ENCODE data around the gene NCKIPSD. TPM values are rescaled to one million over a fixed set of nuclear protein-coding genes. Genes with fewer than 3 reads are reported as not detected.
A peak's percentile ranks its signal among the peaks of the same experiment; 100 is the strongest.

NCKIPSD gene
- total RNA-seq, 1 donor from 2014 or later, result 12.0 TPM

- DNase-seq (ENCODE audit: low spot score) (no peak), ATAC-seq (no peak)
These were observed 33.9 kb downstream of the NCKIPSD start for GRCh38 chr3:48651771-48652170.

DNA sequence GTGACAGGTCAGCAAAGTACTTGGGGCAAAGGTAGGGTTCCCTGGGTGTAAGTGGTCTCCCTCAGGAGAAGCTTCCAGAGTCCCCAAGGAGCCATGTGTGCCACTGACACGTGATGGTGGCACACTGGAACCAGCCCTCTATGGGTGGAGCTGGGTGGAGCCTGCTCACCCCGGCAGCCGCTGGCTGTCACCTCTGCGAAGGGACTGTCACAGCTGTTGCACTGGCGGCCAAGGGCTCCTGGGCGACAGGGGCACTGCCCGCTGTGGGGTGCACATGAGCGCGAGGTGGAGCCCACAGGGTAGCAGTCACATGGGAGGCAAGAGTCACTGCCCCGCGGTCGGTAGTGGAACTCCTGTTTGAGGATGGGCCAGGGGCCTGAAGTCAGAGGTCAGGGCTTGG, 35.0 kb downstream of the NCKIPSD start:
- no peak for DNase-seq (ENCODE audit: low spot score)
- ATAC-seq, result no peak

- DNase-seq (ENCODE audit: low spot score), result no peak
- ATAC-seq, result no peak
These were observed 37.4 kb downstream of the NCKIPSD start for GRCh38 chr3:48648188-48648850.

GRCh38 chr3:48647714-48648113, 38.0 kb downstream of the NCKIPSD start:
- ATAC-seq (no peak), DNase-seq (ENCODE audit: low spot score) (no peak)

DNA sequence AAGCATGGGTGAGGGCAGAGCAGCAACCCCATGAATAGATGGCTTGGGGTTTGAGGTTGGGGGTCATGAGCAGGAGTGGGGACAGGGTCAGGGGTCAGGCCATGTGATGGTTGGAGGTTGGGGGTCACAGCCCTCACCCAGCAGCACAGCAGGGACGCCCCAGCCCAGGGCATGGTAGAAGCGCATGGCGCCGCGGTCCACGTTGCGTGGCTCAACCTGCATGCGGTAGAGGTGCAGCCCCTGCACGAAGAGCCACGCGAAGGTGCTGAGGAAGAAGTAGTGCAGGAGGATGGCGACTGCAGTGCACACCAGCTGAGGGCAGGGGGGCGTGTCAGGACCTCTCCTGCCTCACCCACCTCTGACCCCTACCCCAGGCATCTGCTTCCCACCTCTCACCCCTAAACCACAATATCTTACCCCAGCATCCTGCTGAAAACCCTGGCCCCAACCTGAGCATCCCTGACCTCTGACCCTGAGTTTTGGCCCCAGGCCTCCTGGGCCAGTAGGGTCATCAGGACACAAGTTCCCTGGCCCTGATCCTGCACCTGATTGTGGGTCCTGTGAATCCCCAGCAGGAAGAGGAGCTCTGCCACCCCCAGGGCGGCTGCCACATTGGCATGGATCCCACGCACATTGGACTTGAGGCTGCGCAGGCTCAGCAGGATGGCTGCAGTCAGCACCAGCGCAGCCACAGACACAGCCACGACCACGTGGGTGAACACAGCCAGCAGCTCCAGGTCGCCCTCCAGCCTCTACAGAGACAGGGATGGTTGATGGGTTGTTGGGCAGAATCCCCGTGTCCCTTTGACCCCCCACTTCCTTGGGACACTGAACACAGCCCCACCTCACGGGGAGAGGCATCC, 40.6 kb downstream of the NCKIPSD start:
- ATAC-seq, result no peak
- DNase-seq (ENCODE audit: low spot score), result no peak

DNA sequence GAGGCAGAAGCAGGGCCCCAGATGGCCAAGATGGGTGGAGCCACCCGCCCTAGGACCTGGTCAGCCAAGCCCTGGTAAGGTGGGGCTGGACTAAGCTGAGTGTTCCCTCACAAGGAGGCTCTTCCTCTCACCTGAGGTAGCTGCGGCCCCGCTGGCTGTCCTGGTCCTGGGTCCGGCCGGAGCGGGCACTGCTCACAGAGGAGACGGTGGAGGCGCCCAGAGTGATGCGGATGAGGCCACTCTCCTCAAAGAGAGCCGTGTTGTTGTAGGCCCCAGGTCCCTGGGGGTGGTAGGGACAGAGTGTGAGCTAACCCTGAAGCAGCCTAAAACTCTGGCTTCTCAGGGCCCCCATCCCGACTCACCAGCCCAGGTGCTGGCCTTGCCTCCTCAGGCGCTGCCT, 43.1 kb downstream of the NCKIPSD start:
- ATAC-seq (no peak), DNase-seq (ENCODE audit: low spot score) (no peak)

- peak; percentile 20 for ATAC-seq
These were observed 44.3 kb downstream of the NCKIPSD start for GRCh38 chr3:48641396-48641795.

DNA sequence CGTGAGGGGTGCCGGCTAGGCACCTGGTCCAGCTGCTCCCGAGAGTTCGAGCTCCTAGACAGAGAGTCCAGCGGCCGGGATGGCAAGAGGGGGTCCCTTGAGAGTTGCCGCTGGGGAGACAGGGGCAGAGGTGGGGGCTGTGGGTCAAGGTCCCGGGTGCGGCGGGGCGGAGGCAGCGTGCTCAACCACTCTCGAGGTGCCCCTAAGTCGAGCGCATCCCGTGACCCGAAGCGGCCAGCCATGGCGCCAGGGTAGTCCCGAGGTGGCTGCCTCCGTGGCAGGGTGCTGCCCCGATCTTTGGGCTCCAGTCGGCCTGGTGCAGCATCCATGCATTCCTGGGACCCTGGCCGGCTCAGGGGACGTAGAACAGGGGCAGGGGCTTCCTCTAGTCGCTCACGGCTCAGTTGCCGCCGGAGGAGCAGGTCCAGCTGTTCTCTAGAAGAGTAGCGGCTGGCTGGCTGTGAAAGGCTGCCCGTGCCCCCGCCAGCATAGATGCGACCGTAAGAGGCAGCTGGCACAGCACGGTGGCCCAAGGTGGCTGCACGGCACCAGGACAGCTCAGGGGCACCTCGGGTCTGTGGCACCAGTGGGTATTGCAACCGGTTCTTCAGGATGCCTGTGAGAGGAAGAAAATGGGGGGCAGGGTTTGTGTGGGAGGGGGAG, 45.6 kb downstream of the NCKIPSD start:
- ATAC-seq (no peak), DNase-seq (ENCODE audit: low spot score) (no peak)

More at GRCh38 chr3:48641396-48641795, 44.3 kb downstream of the NCKIPSD start:
- no peak for DNase-seq (ENCODE audit: low spot score)

DNA sequence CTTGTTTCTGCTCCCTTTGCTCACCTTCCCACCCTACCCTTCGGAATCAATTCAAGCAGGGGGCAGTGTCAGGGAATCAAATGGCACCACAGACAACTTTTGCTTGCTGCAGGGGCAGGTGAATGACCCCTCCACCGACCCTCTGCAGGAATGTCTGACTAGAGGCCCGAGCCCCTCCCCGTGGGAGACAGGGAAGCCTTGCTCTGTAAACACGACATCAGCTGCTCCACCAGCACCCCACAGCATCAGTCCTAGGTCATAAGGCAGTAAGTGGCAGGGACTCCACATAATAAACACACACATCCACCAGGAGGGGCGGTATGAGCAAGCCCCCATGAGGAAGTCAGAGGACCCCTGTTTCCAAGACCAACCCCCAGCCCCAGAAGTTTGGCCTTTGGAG, 48.4 kb downstream of the NCKIPSD start:
- DNase-seq (ENCODE audit: low spot score) (no peak), ATAC-seq (no peak)

GRCh38 chr3:48636149-48636655, 49.5 kb downstream of the NCKIPSD start:
- no peak for DNase-seq (ENCODE audit: low spot score)
- no peak for ATAC-seq

- ATAC-seq, result peak; percentile 95
These were observed 50.3 kb downstream of the NCKIPSD start, which contains the start of gene SLC26A6 for GRCh38 chr3:48635222-48636021. TSS of gene SLC26A6 (minus strand) at chr3:48635461. CDS start at chr3:48635393, 68 bp downstream.

DNA sequence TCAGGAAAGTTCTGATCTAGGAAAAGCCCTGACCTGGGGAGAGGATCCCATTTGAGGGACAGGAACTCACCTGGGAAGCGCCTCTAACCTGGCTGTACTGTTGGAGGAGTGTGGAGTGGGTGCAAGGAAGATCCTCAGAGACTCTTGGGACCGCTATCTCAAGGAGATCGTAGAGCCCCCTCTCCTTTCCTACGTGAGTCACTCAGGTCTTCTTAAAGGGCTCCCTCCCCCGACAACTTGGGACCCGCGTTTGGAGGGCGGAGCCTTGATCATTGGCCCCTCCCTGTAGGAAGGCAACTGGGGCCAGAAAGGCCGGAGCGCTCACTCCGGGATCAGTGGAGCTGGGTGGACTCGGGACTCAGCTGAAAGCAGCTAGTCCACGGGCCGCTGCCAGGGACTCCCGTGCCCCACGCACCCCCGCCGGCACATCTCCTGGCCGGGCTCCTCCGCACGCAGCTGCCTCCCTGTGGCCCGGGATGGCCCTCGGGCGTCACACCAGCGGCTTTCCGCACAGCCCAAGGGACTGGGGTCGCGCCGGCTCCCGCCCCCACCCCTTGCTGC, 51.0 kb downstream of the NCKIPSD start:
- DNase-seq (ENCODE audit: low spot score) (peak; percentile 71), ATAC-seq (peak; percentile 75)

More at GRCh38 chr3:48635222-48636021, 50.3 kb downstream of the NCKIPSD start, which contains the start of gene SLC26A6:
- peak; percentile 98 for DNase-seq (ENCODE audit: low spot score)

- no peak for ATAC-seq
- DNase-seq (ENCODE audit: low spot score), result no peak
These were observed 52.0 kb downstream of the NCKIPSD start for GRCh38 chr3:48633743-48634142.

GRCh38 chr3:48633256-48633655, 52.5 kb downstream of the NCKIPSD start:
- ATAC-seq (no peak), DNase-seq (ENCODE audit: low spot score) (no peak)

DNA sequence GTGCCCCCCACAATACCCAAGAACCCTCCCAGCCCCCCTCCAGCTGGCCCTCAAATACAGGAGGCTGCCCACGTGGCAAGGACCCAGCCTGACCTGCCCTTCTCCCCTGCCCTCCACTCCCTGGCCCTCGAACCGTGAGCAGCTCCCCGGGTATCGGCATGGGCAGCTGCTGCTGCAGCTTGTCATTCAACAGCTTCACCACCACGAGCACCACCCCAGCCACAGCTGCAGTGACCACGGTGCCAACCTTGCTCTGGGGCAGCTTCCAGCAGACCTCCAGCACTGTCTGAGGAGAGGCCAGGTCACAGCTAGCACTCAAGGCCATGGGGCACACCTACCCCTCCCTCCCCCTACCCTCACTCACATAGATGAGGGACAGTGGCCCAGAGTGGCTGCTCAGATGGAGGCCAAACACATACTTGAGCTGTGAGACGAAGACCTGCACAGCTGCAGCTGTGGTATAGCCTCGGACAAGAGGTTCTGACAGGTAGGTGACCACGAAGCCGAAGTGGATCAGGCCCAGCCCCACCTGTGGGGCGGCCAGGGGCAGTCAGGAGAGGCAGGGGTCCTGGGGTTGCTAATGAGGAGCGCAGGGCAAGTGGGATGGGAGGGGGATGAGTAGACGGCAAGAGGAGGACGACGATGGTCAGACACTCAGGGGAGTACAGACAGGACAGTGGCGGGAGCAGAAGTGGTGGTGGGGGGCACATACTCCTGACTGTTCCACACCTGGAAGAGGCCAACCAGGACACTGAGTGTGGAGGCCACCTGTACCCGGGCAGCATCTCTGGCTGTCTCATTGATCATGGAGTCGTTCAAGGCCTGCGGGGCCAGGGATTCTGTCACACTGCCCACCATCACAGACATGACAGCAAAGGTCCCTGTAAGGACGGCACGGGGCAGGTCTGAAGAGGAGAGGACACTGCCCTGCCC, 53.9 kb downstream of the NCKIPSD start:
- DNase-seq (ENCODE audit: low spot score) (no peak), ATAC-seq (no peak)

GRCh38 chr3:48630833-48631232, 54.9 kb downstream of the NCKIPSD start:
- ATAC-seq (no peak), DNase-seq (ENCODE audit: low spot score) (no peak)

- DNase-seq (ENCODE audit: low spot score), result no peak
- no peak for ATAC-seq
These were observed 55.3 kb downstream of the NCKIPSD start for GRCh38 chr3:48630407-48630806.

DNA sequence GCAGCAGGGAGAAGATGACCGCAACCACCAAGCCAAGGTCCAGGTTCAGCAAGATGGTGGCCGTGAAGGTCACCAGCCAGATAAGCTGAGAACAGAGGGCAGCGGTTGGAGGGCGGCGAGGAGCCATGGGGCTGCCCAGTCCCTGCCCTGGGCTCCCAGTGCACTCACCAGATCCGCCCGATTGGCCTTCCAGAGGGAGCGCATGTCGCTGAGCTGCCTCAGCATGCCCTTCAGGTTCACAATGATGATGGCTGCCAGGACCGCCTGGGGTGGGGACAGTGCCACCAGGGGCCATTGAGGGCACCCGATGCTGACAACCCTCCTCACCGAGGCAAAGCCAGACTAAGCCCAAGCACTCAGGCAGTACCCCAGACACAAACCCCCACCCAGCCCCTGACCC, 55.8 kb downstream of the NCKIPSD start:
- ATAC-seq, result no peak
- no peak for DNase-seq (ENCODE audit: low spot score)

All from left lobe of liver (tissue), 2 donors.